Spleen (tissue), 11 donors: Measurements from ENCODE around the gene LCA5. TPM values are rescaled to one million over a fixed set of nuclear protein-coding genes. Genes with fewer than 3 reads are reported as not detected.

Experiments
- DNase-seq: peaks from one replicate; pipeline ENCODE4 v3.0.0-alpha.2; 2020
- H3K27ac ChIP-seq, 8 donors: fragments of 200-600 bp; sonication (generic) in 7 of 8; 1 replicate in 4 of 8; 2 replicates in 4 of 8; pipeline versions ENCODE4 v1.5.0 to v1.8.0; 2016 to 2021; ENCODE audit warnings: inconsistent platforms in 4 of 8, mild to moderate bottlenecking in 4 of 8, moderate library complexity in 1 of 8
- H3K27me3 ChIP-seq, 7 donors: fragments of 200-600 bp; sonication (generic) in 6 of 7; replicated peaks in 1 of 7; 1 replicate in 4 of 7; 2 replicates in 3 of 7; pipeline versions ENCODE4 v1.5.0 to v1.8.0; 2016 to 2021; ENCODE audit warnings: inconsistent platforms in 3 of 7, mild to moderate bottlenecking in 1 of 7
- H3K36me3 ChIP-seq, 6 donors: fragments of 200-600 bp; sonication (generic) in 5 of 6; 1 replicate in 4 of 6; 2 replicates in 2 of 6; pipeline versions ENCODE4 v1.5.0 to v1.8.0; 2016 to 2021; ENCODE audit warnings: inconsistent platforms in 2 of 6
- H3K4me1 ChIP-seq, 6 donors: fragments of 200-600 bp; sonication (generic) in 5 of 6; 1 replicate in 3 of 6; 2 replicates in 3 of 6; pipeline versions ENCODE4 v1.5.0 to v1.8.0; 2016 to 2021; ENCODE audit warnings: inconsistent platforms in 3 of 6
- H3K4me3 ChIP-seq, 8 donors: fragments of 200-600 bp; sonication (generic) in 7 of 8; 1 replicate in 4 of 8; 2 replicates in 4 of 8; pipeline versions ENCODE4 v1.5.0 to v1.8.0; 2016 to 2021; ENCODE audit warnings: inconsistent platforms in 4 of 8, mild to moderate bottlenecking in 4 of 8, moderate library complexity in 2 of 8
- H3K9me3 ChIP-seq, 8 donors: fragments of 200-600 bp; sonication (generic) in 7 of 8; 1 replicate in 4 of 8; 2 replicates in 4 of 8; pipeline versions ENCODE4 v1.5.0 to v1.8.0; 2016 to 2021; ENCODE audit warnings: inconsistent platforms in 4 of 8
- CTCF ChIP-seq, 11 experiments: fragments of 200-600 bp in 7 of 11; fragments of 450-650 bp in 4 of 11; sonication (generic) in 4 of 11; IDR thresholded peaks in 8 of 11; conservative IDR thresholded peaks in 3 of 11; 1 replicate in 7 of 11; 2 replicates in 4 of 11; pipeline versions ENCODE4 v1.4.0 to v1.8.0; 2016 to 2021; ENCODE audit warnings: antibody characterized with exemption in 11 of 11, inconsistent platforms in 4 of 11, mild to moderate bottlenecking in 1 of 11
- POLR2A ChIP-seq, 3 donors: fragments of 450-650 bp; IDR thresholded peaks; one replicate each; pipeline ENCODE4 v1.5.1; 2017; ENCODE audit warnings: antibody characterized with exemption in 3 of 3, mild to moderate bottlenecking in 1 of 3
- POLR2AphosphoS5 ChIP-seq, 3 donors: sonication (generic); formaldehyde crosslinking; IDR thresholded peaks; one replicate each; pipeline ENCODE4 v1.5.1; 2017; ENCODE audit warnings: antibody characterized with exemption in 3 of 3
- WGBS, 5 donors: extraction: QIAGEN DNeasy Blood & Tissue Kit in 3 of 5; methylation state at CpG; one replicate each; pipeline versions ENCODE4 v1.1.5 to v1.1.7; 2013 to 2018; 5-methylcytosine and 5-hydroxymethylcytosine counted together
- intact Hi-C: fragments of 100-400 bp; cut with DNase I; formaldehyde crosslinking; loops from one replicate; pipeline ENCODE4 v1.15.0; 2023; ENCODE audit warnings: low total_unique reads
- polyA plus RNA-seq, 3 donors: library from polyadenylated mRNA; stranded (reverse); fragments of 200-250 nt; gene quantifications; one replicate each; pipeline ENCODE4 v1.2.1, GENCODE V29; 2013
- total RNA-seq, 7 donors: library from RNA; depleted of rRNA in 3 of 7; stranded (reverse); fragments of >200 nt in 3 of 7; fragmentation: NEBNext Ultra II Directional in 4 of 7; extraction: Animal tissue kit (Norgen Biotek cat#: 25700) in 4 of 7; gene quantifications; one replicate each; pipeline versions ENCODE4 v1.1.0 to v1.2.1, GENCODE V29; 2016 to 2021
- donor health status: healthy with polysubstance abuse.
- donor health status: DM: no; HTN: no; CAD: no; lungs with moderate emphysema.
- donor health status: DM: no; HTN: no; CAD: no.
- donor health status: Bipolar disorder and iron deficiency.
- donor health status: healthy.
- donor health status: DM: no; HTN: no; CAD: no.
- donor health status: DM: yes; HTN: yes; CAD: no.

LCA5 gene
- total and polyA plus RNA-seq, 10 donors, result 0.43 to 3.5 (median 2.1) TPM

DNA sequence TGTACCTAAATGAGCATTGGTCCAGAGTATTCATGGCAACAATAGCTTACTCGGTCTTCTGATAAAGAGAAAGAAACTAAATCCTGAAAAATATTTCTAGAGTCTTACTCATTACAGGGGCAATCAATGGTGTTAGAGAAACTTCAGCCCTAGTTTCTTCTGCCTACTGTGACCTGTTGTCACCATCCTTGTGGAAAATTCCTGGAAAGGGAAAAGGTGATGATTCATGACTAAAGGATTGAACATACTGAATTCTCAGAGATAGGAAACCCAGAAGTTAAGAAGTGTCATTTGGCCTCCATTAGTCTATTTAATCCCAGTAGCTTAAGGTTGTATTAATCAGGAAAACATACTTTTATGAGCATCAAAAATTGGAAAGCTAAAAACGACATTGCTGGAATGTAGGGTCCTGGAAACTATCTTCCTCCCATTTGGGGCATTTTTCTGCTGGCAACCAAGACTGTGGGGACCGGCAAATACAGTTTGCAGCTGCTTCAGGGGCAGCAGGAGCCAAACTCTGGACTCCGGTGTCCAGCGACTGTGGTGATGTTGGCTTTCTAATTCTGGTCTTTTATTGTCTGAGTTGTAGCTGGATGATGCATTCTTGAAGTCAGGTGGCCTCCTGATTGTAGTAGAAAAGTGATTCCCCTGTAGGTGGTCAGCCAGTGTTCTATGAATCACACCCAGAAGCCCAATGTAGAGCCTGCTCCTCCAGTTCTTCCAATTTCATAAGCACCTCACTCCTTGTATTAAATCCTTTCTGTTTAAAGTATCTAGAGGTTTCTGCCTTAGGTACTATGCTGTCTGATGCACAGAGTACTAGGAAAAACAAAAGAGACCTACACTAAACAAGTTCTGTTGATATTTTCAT, 67.6 kb downstream of the LCA5 start:
- no peak for TF ChIP-seq CTCF (IDR thresholded peaks at IDR 0.05 in 8 of 11, conservative IDR thresholded peaks at IDR 0.05 in 3 of 11)
- no peak for TF ChIP-seq POLR2A (IDR thresholded peaks at IDR 0.05)
- no peak for TF ChIP-seq POLR2AphosphoS5 (IDR thresholded peaks at IDR 0.05)
- H3K36me3 ChIP-seq, result no peaks in the 10 kb centered on the region
- no peaks in the 10 kb centered on the region for H3K9me3 ChIP-seq
- H3K4me3 ChIP-seq, result no peak overlapping the region
- 71 to 91% (median 84%) methylated on average over 5 of the region's 5 CpGs for WGBS, 5 donors
- DNase-seq, result no peak
- H3K27me3 ChIP-seq, result no peaks in the 10 kb centered on the region
- intact Hi-C loops, result no loop called here
- no peaks in the 10 kb centered on the region for H3K4me1 ChIP-seq
- H3K27ac ChIP-seq, result no peak overlapping the region

GRCh38 chr6:79468587-79468986, 68.6 kb downstream of the LCA5 start:
- no peaks in the 10 kb centered on the region for H3K4me1 ChIP-seq
- no peaks in the 10 kb centered on the region for H3K9me3 ChIP-seq
- TF ChIP-seq CTCF (IDR thresholded peaks at IDR 0.05 in 8 of 11, conservative IDR thresholded peaks at IDR 0.05 in 3 of 11) (no peak), POLR2AphosphoS5 (IDR thresholded peaks at IDR 0.05) (no peak), POLR2A (IDR thresholded peaks at IDR 0.05) (no peak)
- no peak overlapping the region for H3K4me3 ChIP-seq
- 64 to 78% (median 75%) methylated on average over 8 of the region's 8 CpGs for WGBS, 5 donors
- no peak for DNase-seq
- no peaks in the 10 kb centered on the region for H3K27me3 ChIP-seq
- no peak overlapping the region for H3K27ac ChIP-seq
- intact Hi-C loops, result no loop called here
- H3K36me3 ChIP-seq, result no peaks in the 10 kb centered on the region

GRCh38 chr6:79468116-79468515, 69.1 kb downstream of the LCA5 start:
- H3K4me3 ChIP-seq, result no peak overlapping the region
- intact Hi-C loops, result no loop called here
- H3K36me3 ChIP-seq, result no peaks in the 10 kb centered on the region
- H3K27ac ChIP-seq, result no peak overlapping the region
- WGBS, 5 donors, result 21 to 56% (median 37%) methylated on average over 2 of the region's 2 CpGs
- no peaks in the 10 kb centered on the region for H3K9me3 ChIP-seq
- H3K4me1 ChIP-seq, result no peaks in the 10 kb centered on the region
- DNase-seq, result no peak
- TF ChIP-seq POLR2AphosphoS5 (IDR thresholded peaks at IDR 0.05) (no peak), POLR2A (IDR thresholded peaks at IDR 0.05) (no peak), CTCF (IDR thresholded peaks at IDR 0.05 in 8 of 11, conservative IDR thresholded peaks at IDR 0.05 in 3 of 11) (no peak)
- H3K27me3 ChIP-seq, result no peaks in the 10 kb centered on the region

DNA sequence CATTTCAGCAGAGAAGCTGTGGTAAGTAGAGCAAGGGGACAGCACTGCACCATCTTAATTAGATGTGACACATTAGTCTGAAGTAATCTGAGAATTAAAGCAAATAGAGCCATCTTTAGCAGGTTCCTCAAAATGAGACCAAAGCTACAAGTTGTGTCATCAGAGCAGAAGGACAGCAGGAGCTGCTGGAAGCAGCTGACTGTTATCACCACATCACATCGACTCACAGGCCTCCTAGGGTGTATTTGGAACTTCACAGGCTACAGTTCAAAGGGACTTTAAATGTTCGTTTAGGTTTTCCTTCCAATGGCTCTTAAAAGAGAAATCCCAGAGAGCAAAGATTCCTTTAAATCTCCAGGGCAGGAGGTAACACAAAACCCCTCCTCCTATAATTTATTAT, 69.5 kb downstream of the LCA5 start:
- Histone ChIP-seq H3K4me1 (no peaks in the 10 kb centered on the region), H3K27me3 (no peaks in the 10 kb centered on the region), H3K9me3 (no peaks in the 10 kb centered on the region), H3K4me3 (no peak overlapping the region), H3K36me3 (no peaks in the 10 kb centered on the region), H3K27ac (no peak overlapping the region)
- DNase-seq, result no peak
- intact Hi-C loops, result no loop called here
- WGBS, 5 donors, result 2 to 21% (median 4%) methylated on average over 2 of the region's 2 CpGs
- no peak for TF ChIP-seq POLR2A (IDR thresholded peaks at IDR 0.05)
- TF ChIP-seq POLR2AphosphoS5 (IDR thresholded peaks at IDR 0.05), result no peak
- TF ChIP-seq CTCF (IDR thresholded peaks at IDR 0.05 in 8 of 11, conservative IDR thresholded peaks at IDR 0.05 in 3 of 11), result no peak
